ENCODE data around the gene TMIGD2.

DNA sequence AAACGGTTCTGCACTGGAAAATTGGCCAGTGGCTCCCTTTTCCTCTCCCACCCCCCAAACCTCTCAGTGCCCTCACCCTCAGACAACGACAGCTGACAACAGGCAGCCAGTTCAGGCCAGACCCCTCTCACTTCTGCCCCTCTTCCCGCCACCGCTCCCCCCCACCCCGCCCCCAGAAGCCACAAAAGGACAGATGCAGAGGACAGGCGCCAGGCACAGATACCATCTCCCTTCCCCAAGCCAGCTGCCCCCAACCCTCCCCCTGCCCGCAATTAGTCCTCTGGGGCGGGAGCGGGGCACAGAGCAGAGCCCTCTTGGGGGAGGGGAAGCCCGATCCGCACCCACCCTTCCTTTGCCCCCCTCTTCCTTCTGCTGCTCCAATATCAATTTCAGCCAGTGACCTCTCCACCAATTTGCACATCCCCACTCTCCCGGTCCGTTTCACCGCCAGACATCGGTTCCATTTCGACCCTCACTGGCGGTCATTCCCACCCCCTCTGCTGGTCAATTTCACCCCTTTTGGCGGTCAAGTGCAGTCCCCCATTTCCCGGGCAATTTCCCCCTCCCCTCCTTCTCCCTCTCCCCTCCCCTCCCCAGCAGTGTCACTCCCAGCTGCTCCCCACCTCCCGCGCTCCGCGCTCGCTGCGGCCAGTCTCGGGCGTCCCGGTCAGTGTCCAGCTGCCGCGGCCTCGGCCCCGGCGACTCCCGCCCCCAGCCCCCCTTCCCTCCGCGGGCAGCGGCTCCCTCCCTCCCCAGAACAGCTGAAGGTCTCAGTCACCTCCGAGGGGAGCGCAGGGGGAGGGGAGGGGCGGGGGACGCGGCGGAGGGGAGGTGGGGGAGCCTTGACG lies 23.5 kb downstream of the TMIGD2 start, which contains the start of gene SHD:
- TF ChIP-seq, protein P1, sequence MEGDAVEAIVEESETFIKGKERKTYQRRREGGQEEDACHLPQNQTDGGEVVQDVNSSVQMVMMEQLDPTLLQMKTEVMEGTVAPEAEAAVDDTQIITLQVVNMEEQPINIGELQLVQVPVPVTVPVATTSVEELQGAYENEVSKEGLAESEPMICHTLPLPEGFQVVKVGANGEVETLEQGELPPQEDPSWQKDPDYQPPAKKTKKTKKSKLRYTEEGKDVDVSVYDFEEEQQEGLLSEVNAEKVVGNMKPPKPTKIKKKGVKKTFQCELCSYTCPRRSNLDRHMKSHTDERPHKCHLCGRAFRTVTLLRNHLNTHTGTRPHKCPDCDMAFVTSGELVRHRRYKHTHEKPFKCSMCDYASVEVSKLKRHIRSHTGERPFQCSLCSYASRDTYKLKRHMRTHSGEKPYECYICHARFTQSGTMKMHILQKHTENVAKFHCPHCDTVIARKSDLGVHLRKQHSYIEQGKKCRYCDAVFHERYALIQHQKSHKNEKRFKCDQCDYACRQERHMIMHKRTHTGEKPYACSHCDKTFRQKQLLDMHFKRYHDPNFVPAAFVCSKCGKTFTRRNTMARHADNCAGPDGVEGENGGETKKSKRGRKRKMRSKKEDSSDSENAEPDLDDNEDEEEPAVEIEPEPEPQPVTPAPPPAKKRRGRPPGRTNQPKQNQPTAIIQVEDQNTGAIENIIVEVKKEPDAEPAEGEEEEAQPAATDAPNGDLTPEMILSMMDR (IDR thresholded peaks at IDR 0.05) = no peak
- TF ChIP-seq POLR2A (IDR thresholded peaks at IDR 0.05) = no peak

All from right lobe of liver (tissue), 4 donors.